Panc1 (cell line): ENCODE data around the gene FAM107A. TPM values are rescaled to one million over a fixed set of nuclear protein-coding genes. Genes with fewer than 3 reads are reported as not detected.

Experiments used
- ATAC-seq: fragments of 200-7000 bp; cut with Tn5 transposase; 2 replicates; pipeline ENCODE4 v1.9.1; 2020; ENCODE audit warnings: mild to moderate bottlenecking, moderate library complexity
- BruUV-seq: library from RNA; stranded (reverse); fragments of 400-500 nt; replicated peaks from 2 replicates; lab custom pipeline; 2021; lab: Mats Ljungman, UMichigan
- CTCF ChIA-PET: fragments of 300-600 bp; sonication (Branson Sonifier 250); formaldehyde crosslinking; loops from one replicate; lab custom pipeline; 2022; ENCODE audit warnings: antibody characterized with exemption; lab: Charles Lee
- POLR2A ChIA-PET: fragments of 300-600 bp; sonication (Branson Sonifier 250); formaldehyde crosslinking; loops from one replicate; lab custom pipeline; 2022; ENCODE audit warnings: antibody characterized with exemption; lab: Charles Lee
- DNase-seq: peaks from one replicate; pipeline ENCODE4 v3.0.0-alpha.2; 2010; ENCODE audit warnings: low read depth, low spot score
- H3K27ac ChIP-seq: 2 replicates; pipeline ENCODE4 v1.5.1; 2011; ENCODE audit warnings: mild to moderate bottlenecking, low read length, inconsistent platforms
- H3K27me3 ChIP-seq: fragments of 200-500 bp; sonication (Bioruptor generic); 2 replicates; pipeline ENCODE4 v1.6.0; 2014; ENCODE audit warnings: low read length, inconsistent platforms; ENCODE audit not compliant: control insufficient read depth, insufficient read depth
- H3K36me3 ChIP-seq: fragments of 200-500 bp; sonication (Bioruptor generic); 2 replicates; pipeline ENCODE4 v1.5.1; 2014; ENCODE audit warnings: inconsistent platforms, mild to moderate bottlenecking, low read length, moderate library complexity; ENCODE audit not compliant: control insufficient read depth, insufficient read depth
- H3K4me1 ChIP-seq: 2 replicates; pipeline ENCODE4 v1.5.1; 2011; ENCODE audit warnings: inconsistent platforms, mild to moderate bottlenecking, low read length, moderate library complexity; ENCODE audit not compliant: control insufficient read depth, insufficient read depth
- H3K4me3 ChIP-seq, 2 experiments: 2 replicates each; pipeline ENCODE4 v1.5.1; 2011 to 2012; ENCODE audit warnings: low read depth in 2 of 2, low read length in 2 of 2, mild to moderate bottlenecking in 2 of 2, inconsistent platforms in 1 of 2, moderate library complexity in 1 of 2
- H3K9me3 ChIP-seq: fragments of 200-500 bp; sonication (Bioruptor generic); 2 replicates; pipeline ENCODE4 v1.5.1; 2014; ENCODE audit warnings: low read depth, mild to moderate bottlenecking, inconsistent platforms, low read length, moderate library complexity; ENCODE audit not compliant: control insufficient read depth, insufficient read depth
- POLR2AphosphoS5 ChIP-seq: IDR thresholded peaks from 2 replicates; pipeline ENCODE4 v1.6.1; 2012; ENCODE audit warnings: mild to moderate bottlenecking, low read depth, low read length, moderate library complexity
- SIN3A ChIP-seq: IDR thresholded peaks from 2 replicates; pipeline ENCODE4 v1.6.1; 2012; ENCODE audit warnings: low read depth, mild to moderate bottlenecking, low read length, moderate library complexity, borderline replicate concordance; ENCODE audit not compliant: insufficient read depth
- TCF7L2 ChIP-seq: IDR thresholded peaks from 2 replicates; pipeline ENCODE4 v1.6.1; 2011; ENCODE audit warnings: mild to moderate bottlenecking, low read depth, low read length, inconsistent platforms
- in situ Hi-C: cut with HindIII; loops from 2 replicates; pipeline ENCODE4 v1.10.0; 2016; ENCODE audit warnings: low sequenced_read_pairs, low pct_unique_long_range_greater_than_20kb
- intact Hi-C: fragments of 100-400 bp; cut with micrococcal nuclease; formaldehyde crosslinking; loops from one replicate; pipeline ENCODE4 v1.10.0; 2022; ENCODE audit not compliant: unreplicated experiment
- total RNA-seq: library from RNA; stranded (reverse); gene quantifications from one replicate; pipeline ENCODE4 v1.2.1, GENCODE V29; 2021; ENCODE audit not compliant: unreplicated experiment
- TF ChIP-seq, protein P1 (sequence below): fragments of 450-650 bp; IDR thresholded peaks from 2 replicates; pipeline ENCODE4 v1.5.1; 2017; ENCODE audit warnings: mild to moderate bottlenecking
- TF ChIP-seq, protein P2 (sequence below), 2 experiments: IDR thresholded peaks; 2 replicates each; pipeline ENCODE4 v1.6.1; 2011 to 2012; ENCODE audit warnings: low read depth in 2 of 2, control low read depth in 1 of 2, low read length in 1 of 2, mild to moderate bottlenecking in 1 of 2, moderate library complexity in 1 of 2; ENCODE audit not compliant: insufficient read depth in 1 of 2

Gene FAM107A
- total RNA-seq, 1 experiment from 2014 or later = 0.08 TPM

- in situ Hi-C loops = no loop called here
- no peaks in the 10 kb centered on the region for H3K9me3 ChIP-seq
- H3K4me3 ChIP-seq = no peak overlapping the region
- BruUV-seq = no TSS peak
- no peaks in the 10 kb centered on the region for H3K27me3 ChIP-seq
- no peaks in the 10 kb centered on the region for H3K36me3 ChIP-seq
- no peak for ATAC-seq
- H3K27ac ChIP-seq = no peak overlapping the region
- TF ChIP-seq SIN3A (no peak), TCF7L2 (no peak), POLR2AphosphoS5 (no peak)
- TF ChIP-seq, protein P1, sequence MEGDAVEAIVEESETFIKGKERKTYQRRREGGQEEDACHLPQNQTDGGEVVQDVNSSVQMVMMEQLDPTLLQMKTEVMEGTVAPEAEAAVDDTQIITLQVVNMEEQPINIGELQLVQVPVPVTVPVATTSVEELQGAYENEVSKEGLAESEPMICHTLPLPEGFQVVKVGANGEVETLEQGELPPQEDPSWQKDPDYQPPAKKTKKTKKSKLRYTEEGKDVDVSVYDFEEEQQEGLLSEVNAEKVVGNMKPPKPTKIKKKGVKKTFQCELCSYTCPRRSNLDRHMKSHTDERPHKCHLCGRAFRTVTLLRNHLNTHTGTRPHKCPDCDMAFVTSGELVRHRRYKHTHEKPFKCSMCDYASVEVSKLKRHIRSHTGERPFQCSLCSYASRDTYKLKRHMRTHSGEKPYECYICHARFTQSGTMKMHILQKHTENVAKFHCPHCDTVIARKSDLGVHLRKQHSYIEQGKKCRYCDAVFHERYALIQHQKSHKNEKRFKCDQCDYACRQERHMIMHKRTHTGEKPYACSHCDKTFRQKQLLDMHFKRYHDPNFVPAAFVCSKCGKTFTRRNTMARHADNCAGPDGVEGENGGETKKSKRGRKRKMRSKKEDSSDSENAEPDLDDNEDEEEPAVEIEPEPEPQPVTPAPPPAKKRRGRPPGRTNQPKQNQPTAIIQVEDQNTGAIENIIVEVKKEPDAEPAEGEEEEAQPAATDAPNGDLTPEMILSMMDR = no peak
- no peaks in the 10 kb centered on the region for H3K4me1 ChIP-seq
- intact Hi-C loops = no loop called here
- CTCF ChIA-PET = interaction anchor here (0.6 kb wide), 2 partner anchors 24 to 36 kb away, joined by 5 to 6 read pairs; no protein-coding TSS in a partner anchor
- no peak for DNase-seq
- POLR2A ChIA-PET = no interaction called here
Observed at GRCh38 chr3:58591517-58592510, 14.6 kb upstream of the FAM107A start.

DNA sequence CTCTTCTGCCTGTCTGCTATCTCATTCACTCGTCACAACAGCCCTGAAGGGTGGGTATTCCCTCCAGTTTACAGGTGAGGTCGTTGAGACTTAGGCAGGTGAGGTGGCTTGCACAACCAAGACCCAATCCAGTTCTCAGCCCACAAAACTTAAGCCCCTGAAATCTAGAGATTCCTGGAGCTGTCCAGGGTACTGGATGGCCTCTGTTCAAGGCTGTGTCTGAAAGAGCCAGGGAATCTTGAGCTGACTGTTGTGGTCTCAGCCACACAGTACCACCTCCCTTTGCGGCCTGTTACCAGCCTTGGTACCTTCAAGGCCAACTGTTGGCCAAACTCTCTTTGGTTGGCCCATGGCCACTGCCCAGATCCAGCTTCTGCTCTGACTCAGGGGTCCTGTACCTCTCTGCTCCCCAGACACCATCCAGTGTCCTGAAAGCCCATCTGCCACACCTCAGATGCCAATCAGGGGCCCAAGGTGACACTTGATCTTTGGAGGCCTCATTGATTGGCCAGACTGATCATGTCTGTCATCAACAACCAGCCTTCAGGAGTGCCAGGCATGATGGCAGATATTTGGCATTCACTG lies 10.9 kb upstream of the FAM107A start:
- H3K4me3 ChIP-seq = no peak overlapping the region
- DNase-seq (no peak), ATAC-seq (no peak)
- no peaks in the 10 kb centered on the region for H3K27me3 ChIP-seq
- in situ Hi-C loops = no loop called here
- TF ChIP-seq, protein P1 = no peak
- TF ChIP-seq, protein P2, sequence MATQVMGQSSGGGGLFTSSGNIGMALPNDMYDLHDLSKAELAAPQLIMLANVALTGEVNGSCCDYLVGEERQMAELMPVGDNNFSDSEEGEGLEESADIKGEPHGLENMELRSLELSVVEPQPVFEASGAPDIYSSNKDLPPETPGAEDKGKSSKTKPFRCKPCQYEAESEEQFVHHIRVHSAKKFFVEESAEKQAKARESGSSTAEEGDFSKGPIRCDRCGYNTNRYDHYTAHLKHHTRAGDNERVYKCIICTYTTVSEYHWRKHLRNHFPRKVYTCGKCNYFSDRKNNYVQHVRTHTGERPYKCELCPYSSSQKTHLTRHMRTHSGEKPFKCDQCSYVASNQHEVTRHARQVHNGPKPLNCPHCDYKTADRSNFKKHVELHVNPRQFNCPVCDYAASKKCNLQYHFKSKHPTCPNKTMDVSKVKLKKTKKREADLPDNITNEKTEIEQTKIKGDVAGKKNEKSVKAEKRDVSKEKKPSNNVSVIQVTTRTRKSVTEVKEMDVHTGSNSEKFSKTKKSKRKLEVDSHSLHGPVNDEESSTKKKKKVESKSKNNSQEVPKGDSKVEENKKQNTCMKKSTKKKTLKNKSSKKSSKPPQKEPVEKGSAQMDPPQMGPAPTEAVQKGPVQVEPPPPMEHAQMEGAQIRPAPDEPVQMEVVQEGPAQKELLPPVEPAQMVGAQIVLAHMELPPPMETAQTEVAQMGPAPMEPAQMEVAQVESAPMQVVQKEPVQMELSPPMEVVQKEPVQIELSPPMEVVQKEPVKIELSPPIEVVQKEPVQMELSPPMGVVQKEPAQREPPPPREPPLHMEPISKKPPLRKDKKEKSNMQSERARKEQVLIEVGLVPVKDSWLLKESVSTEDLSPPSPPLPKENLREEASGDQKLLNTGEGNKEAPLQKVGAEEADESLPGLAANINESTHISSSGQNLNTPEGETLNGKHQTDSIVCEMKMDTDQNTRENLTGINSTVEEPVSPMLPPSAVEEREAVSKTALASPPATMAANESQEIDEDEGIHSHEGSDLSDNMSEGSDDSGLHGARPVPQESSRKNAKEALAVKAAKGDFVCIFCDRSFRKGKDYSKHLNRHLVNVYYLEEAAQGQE (IDR thresholded peaks at IDR 0.05; ENCODE audit: insufficient read depth in 1 of 2, low read depth in 2 of 2, low read length in 1 of 2) = peak; percentile 91 to 92
- intact Hi-C loops = loop anchor here (5.0 kb wide), 1 partner anchor 39 kb away; no protein-coding TSS in a partner anchor
- peaks cover 10% of the 10 kb centered on the region; the same call in 1 of the 2 replicates for H3K4me1 ChIP-seq
- BruUV-seq = no TSS peak
- ChIA-PET CTCF (no interaction called here), POLR2A (no interaction called here)
- no peaks in the 10 kb centered on the region for H3K9me3 ChIP-seq
- H3K36me3 ChIP-seq = no peaks in the 10 kb centered on the region
- H3K27ac ChIP-seq = no peak overlapping the region
